HG03064 (cell line): ENCODE measurements around the gene PLCH2.
"Not testable (repeated sequence)": the region's sequence is repeated elsewhere in the genome, so short reads cannot be mapped to it uniquely, and the experiment has no call there.

Source experiments
- ATAC-seq: cut with Tn5 transposase; IDR thresholded peaks from one replicate; pipeline ENCODE4 v1.9.1; 2021; ENCODE audit warnings: low read depth; ENCODE audit not compliant: unreplicated experiment

Gene PLCH2

GRCh38 chr1:2442661-2443060 lies 33.4 kb upstream of the PLCH2 start:
- ATAC-seq = no peak

GRCh38 chr1:2443277-2444137 lies 32.6 kb upstream of the PLCH2 start:
- ATAC-seq = no peak

GRCh38 chr1:2444138-2444591 lies 31.9 kb upstream of the PLCH2 start:
- ATAC-seq = no peak

GRCh38 chr1:2445162-2445822 lies 30.8 kb upstream of the PLCH2 start:
- no peak for ATAC-seq

GRCh38 chr1:2445823-2446215 lies 30.3 kb upstream of the PLCH2 start:
- no peak for ATAC-seq

GRCh38 chr1:2446394-2446793 lies 29.7 kb upstream of the PLCH2 start:
- ATAC-seq = no peak

GRCh38 chr1:2446861-2447260 lies 29.2 kb upstream of the PLCH2 start:
- ATAC-seq = no peak

- ATAC-seq = no peak
These were observed 28.6 kb upstream of the PLCH2 start for GRCh38 chr1:2447276-2448097.

- ATAC-seq = no peak
These were observed 28.0 kb upstream of the PLCH2 start for GRCh38 chr1:2448098-2448445.

GRCh38 chr1:2449636-2450454 lies 26.2 kb upstream of the PLCH2 start:
- ATAC-seq = no peak

GRCh38 chr1:2451741-2452140 lies 24.3 kb upstream of the PLCH2 start:
- no peak for ATAC-seq

- ATAC-seq = no peak
These were observed 23.7 kb upstream of the PLCH2 start for GRCh38 chr1:2452201-2452931.

- ATAC-seq = no peak
These were observed 23.2 kb upstream of the PLCH2 start for GRCh38 chr1:2452932-2453315.

- ATAC-seq = no peak
These were observed 21.9 kb upstream of the PLCH2 start for GRCh38 chr1:2454227-2454626.

GRCh38 chr1:2455757-2456156 lies 20.3 kb upstream of the PLCH2 start:
- ATAC-seq = no peak

GRCh38 chr1:2457444-2457843 lies 18.6 kb upstream of the PLCH2 start:
- ATAC-seq = no peak

- no peak for ATAC-seq
These were observed 17.4 kb upstream of the PLCH2 start for GRCh38 chr1:2458687-2459086.

GRCh38 chr1:2459102-2459753 lies 16.9 kb upstream of the PLCH2 start:
- not testable (repeated sequence) for ATAC-seq

GRCh38 chr1:2459757-2460156 lies 16.3 kb upstream of the PLCH2 start:
- ATAC-seq = no peak
